Neural cell (in vitro differentiated cells): Measurements from ENCODE around the gene AP3D1. TPM values are rescaled to one million over a fixed set of nuclear protein-coding genes. Genes with fewer than 3 reads are reported as not detected.

ENCODE experiments used
- H2AFZ ChIP-seq: fragments of 200-600, 300-800 bp; sonication (generic), shearing (Covaris generic); 2 replicates; pipeline ENCODE4 v1.6.0; 2014; ENCODE audit warnings: low read depth, mild to moderate bottlenecking, antibody characterized with exemption, low read length, moderate library complexity
- H3F3A ChIP-seq: fragments of 200-600 bp; shearing (Covaris generic); 2 replicates; pipeline ENCODE4 v1.6.1; 2016; ENCODE audit warnings: mild to moderate bottlenecking, moderate library complexity, mixed read lengths, antibody characterized with exemption, low read length; ENCODE audit not compliant: insufficient read depth, poor library complexity, severe bottlenecking
- H3K27ac ChIP-seq: fragments of 200-600, 300-800 bp; sonication (generic), shearing (Covaris generic); 2 replicates; pipeline ENCODE4 v1.5.1; 2014; ENCODE audit warnings: mild to moderate bottlenecking, low read length, moderate library complexity
- H3K27me3 ChIP-seq: fragments of 300-800, 200-600 bp; sonication (generic), shearing (Covaris generic); 2 replicates; pipeline ENCODE4 v1.6.0; 2014; ENCODE audit warnings: mild to moderate bottlenecking, low read depth, low read length, moderate library complexity; ENCODE audit not compliant: insufficient read depth
- H3K36me3 ChIP-seq: fragments of 300-800, 200-600 bp; sonication (generic), shearing (Covaris generic); 2 replicates; pipeline ENCODE4 v1.5.1; 2014; ENCODE audit warnings: mild to moderate bottlenecking, antibody characterized with exemption, low read length, moderate library complexity; ENCODE audit not compliant: insufficient read depth
- H3K4me2 ChIP-seq: fragments of 300-800, 200-600 bp; sonication (generic), shearing (Covaris generic); 2 replicates; pipeline ENCODE4 v1.6.0; 2014; ENCODE audit warnings: mild to moderate bottlenecking, low read length
- H3K4me3 ChIP-seq: fragments of 300-800, 200-600 bp; sonication (generic), shearing (Covaris generic); 2 replicates; pipeline ENCODE4 v1.5.1; 2014; ENCODE audit warnings: mild to moderate bottlenecking, low read length, moderate library complexity
- H3K79me2 ChIP-seq: fragments of 200-600 bp; shearing (Covaris generic); replicated peaks from 2 replicates; pipeline ENCODE4 v1.6.0; 2014; ENCODE audit warnings: mild to moderate bottlenecking, low read length, moderate library complexity; ENCODE audit not compliant: insufficient read depth
- H3K9ac ChIP-seq: fragments of 300-800, 200-600 bp; sonication (generic), shearing (Covaris generic); 2 replicates; pipeline ENCODE4 v1.6.1; 2016; ENCODE audit warnings: mild to moderate bottlenecking, low read length, mixed read lengths
- H3K9me2 ChIP-seq: fragments of 200-600 bp; shearing (Covaris generic); 2 replicates; pipeline ENCODE4 v1.6.1; 2016; ENCODE audit warnings: mild to moderate bottlenecking, low read length, mixed read lengths; ENCODE audit not compliant: insufficient read depth
- H3K9me3 ChIP-seq: fragments of 200-600, 300-800 bp; sonication (generic), shearing (Covaris generic); 2 replicates; pipeline ENCODE4 v1.6.1; 2016; ENCODE audit warnings: mild to moderate bottlenecking, mixed run types, low read length, moderate library complexity, mixed read lengths
- H4K20me1 ChIP-seq: fragments of 200-600 bp; shearing (Covaris generic); 2 replicates; pipeline ENCODE4 v1.6.1; 2016; ENCODE audit warnings: mild to moderate bottlenecking, mixed run types; ENCODE audit not compliant: insufficient read depth
- EP300 ChIP-seq: fragments of 450-650 bp; conservative IDR thresholded peaks from 2 replicates; pipeline ENCODE4 v1.6.1; 2014; ENCODE audit warnings: antibody characterized with exemption, mild to moderate bottlenecking, moderate library complexity; ENCODE audit not compliant: poor library complexity, severe bottlenecking
- EZH2 ChIP-seq: fragments of 200-600, 300-800 bp; shearing (Covaris generic), sonication (generic); IDR thresholded peaks from 2 replicates; pipeline ENCODE4 v1.6.1; 2014; ENCODE audit warnings: antibody characterized with exemption, low read length, borderline replicate concordance, mild to moderate bottlenecking; ENCODE audit not compliant: insufficient read depth, poor library complexity, severe bottlenecking
- MXI1 ChIP-seq: fragments of 450-650 bp; conservative IDR thresholded peaks from 2 replicates; pipeline ENCODE4 v1.6.1; 2014; ENCODE audit warnings: antibody characterized with exemption, mild to moderate bottlenecking; ENCODE audit not compliant: poor library complexity, severe bottlenecking
- POLR2AphosphoS5 ChIP-seq: IDR thresholded peaks from 2 replicates; pipeline ENCODE4 v1.6.1; 2012
- RAD21 ChIP-seq: fragments of 450-650 bp; conservative IDR thresholded peaks from 2 replicates; pipeline ENCODE4 v1.6.1; 2014; ENCODE audit warnings: antibody characterized with exemption, mild to moderate bottlenecking, moderate library complexity
- SMC3 ChIP-seq: fragments of 450-650 bp; conservative IDR thresholded peaks from 2 replicates; pipeline ENCODE4 v1.6.1; 2014; ENCODE audit warnings: antibody characterized with exemption, mild to moderate bottlenecking, moderate library complexity; ENCODE audit not compliant: poor library complexity
- TAF1 ChIP-seq: IDR thresholded peaks from 2 replicates; pipeline ENCODE4 v1.6.1; 2012; ENCODE audit warnings: low read depth
- polyA plus RNA-seq: library from polyadenylated mRNA; depleted of rRNA; stranded (reverse); fragments of >200 nt; gene quantifications from 2 replicates; pipeline ENCODE4 v1.2.3, GENCODE V29; 2014
- TF ChIP-seq, protein P1 (sequence below): IDR thresholded peaks from 2 replicates; pipeline ENCODE4 v1.6.1; 2012; ENCODE audit warnings: borderline replicate concordance
- TF ChIP-seq, protein P2 (sequence below): fragments of 450-650 bp; IDR thresholded peaks from 2 replicates; pipeline ENCODE4 v1.5.1; 2014; ENCODE audit warnings: antibody characterized with exemption, mild to moderate bottlenecking, moderate library complexity; ENCODE audit not compliant: poor library complexity, severe bottlenecking

AP3D1 gene
- polyA plus RNA-seq, 1 donor from 2014 or later = 60.7 TPM

DNA sequence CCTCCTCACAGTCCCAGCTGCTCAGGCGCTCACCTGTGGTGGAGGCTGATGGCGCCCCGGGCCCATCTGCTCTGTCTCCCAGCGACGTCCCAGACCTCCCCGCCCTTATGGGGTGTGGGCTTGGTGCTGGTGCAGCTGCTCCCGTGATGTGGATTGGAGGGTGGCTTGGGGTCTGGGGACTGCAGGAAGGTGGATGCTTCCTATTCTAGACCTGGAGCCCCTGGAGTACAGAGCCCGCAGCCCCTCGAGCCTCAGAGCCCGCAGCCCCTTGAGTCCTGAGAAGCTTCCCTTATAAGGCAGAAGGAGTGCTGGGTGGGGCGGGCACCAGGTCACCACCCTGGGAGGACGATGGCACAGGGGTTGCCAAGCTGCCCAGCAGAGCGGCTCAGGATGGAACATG, 44.0 kb upstream of the AP3D1 start:
- TF ChIP-seq TAF1 (no peak), MXI1 (no peak), EZH2 (no peak), EP300 (no peak), SMC3 (no peak), POLR2AphosphoS5 (no peak), RAD21 (no peak)
- TF ChIP-seq, protein P1, sequence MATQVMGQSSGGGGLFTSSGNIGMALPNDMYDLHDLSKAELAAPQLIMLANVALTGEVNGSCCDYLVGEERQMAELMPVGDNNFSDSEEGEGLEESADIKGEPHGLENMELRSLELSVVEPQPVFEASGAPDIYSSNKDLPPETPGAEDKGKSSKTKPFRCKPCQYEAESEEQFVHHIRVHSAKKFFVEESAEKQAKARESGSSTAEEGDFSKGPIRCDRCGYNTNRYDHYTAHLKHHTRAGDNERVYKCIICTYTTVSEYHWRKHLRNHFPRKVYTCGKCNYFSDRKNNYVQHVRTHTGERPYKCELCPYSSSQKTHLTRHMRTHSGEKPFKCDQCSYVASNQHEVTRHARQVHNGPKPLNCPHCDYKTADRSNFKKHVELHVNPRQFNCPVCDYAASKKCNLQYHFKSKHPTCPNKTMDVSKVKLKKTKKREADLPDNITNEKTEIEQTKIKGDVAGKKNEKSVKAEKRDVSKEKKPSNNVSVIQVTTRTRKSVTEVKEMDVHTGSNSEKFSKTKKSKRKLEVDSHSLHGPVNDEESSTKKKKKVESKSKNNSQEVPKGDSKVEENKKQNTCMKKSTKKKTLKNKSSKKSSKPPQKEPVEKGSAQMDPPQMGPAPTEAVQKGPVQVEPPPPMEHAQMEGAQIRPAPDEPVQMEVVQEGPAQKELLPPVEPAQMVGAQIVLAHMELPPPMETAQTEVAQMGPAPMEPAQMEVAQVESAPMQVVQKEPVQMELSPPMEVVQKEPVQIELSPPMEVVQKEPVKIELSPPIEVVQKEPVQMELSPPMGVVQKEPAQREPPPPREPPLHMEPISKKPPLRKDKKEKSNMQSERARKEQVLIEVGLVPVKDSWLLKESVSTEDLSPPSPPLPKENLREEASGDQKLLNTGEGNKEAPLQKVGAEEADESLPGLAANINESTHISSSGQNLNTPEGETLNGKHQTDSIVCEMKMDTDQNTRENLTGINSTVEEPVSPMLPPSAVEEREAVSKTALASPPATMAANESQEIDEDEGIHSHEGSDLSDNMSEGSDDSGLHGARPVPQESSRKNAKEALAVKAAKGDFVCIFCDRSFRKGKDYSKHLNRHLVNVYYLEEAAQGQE = no peak
- TF ChIP-seq, protein P2, sequence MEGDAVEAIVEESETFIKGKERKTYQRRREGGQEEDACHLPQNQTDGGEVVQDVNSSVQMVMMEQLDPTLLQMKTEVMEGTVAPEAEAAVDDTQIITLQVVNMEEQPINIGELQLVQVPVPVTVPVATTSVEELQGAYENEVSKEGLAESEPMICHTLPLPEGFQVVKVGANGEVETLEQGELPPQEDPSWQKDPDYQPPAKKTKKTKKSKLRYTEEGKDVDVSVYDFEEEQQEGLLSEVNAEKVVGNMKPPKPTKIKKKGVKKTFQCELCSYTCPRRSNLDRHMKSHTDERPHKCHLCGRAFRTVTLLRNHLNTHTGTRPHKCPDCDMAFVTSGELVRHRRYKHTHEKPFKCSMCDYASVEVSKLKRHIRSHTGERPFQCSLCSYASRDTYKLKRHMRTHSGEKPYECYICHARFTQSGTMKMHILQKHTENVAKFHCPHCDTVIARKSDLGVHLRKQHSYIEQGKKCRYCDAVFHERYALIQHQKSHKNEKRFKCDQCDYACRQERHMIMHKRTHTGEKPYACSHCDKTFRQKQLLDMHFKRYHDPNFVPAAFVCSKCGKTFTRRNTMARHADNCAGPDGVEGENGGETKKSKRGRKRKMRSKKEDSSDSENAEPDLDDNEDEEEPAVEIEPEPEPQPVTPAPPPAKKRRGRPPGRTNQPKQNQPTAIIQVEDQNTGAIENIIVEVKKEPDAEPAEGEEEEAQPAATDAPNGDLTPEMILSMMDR = no peak
- peaks cover 3% of the 10 kb centered on the region for H3K79me2 ChIP-seq

DNA sequence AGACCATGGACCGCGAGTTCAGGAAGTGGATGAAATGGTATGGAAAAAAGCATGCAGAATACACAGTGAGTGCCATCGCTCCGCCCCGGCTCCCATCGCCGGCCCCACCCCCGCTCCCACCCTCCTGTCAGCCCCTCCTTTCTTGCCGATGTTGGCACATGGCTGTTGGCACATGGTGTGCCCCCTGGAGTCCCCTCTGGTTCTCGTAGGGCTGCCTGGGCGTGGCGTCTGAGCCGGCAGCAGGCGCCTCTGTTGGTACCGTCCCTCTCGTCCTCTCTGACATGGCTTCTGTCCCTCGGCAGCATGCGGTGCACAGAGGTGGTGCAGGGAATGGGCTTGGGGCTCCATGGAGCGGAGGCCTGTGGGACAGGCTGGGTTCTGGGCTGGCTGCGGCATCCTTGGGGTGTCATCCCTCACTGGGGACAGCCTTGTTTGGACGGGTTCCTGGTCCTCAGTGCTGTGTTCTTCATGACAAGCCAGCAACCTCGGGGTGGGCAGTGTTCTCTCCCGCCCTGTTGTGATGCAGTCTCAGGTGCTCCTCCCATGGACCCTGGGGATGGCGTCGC, 43.2 kb upstream of the AP3D1 start:
- Histone ChIP-seq H3K36me3 (no peaks in the 10 kb centered on the region), H3K27me3 (no peaks in the 10 kb centered on the region), H3F3A (no peaks in the 10 kb centered on the region), H3K4me3 (no peak overlapping the region), H3K4me2 (no peak overlapping the region), H3K9me2 (no peaks in the 10 kb centered on the region), H2AFZ (no peak overlapping the region), H3K79me2 (peaks cover 3% of the 10 kb centered on the region), H4K20me1 (no peaks in the 10 kb centered on the region), H3K9ac (no peak overlapping the region), H3K27ac (no peak overlapping the region), H3K9me3 (no peaks in the 10 kb centered on the region)
- no peak for TF ChIP-seq SMC3
- no peak for TF ChIP-seq MXI1
- TF ChIP-seq, protein P2 = no peak
- no peak for TF ChIP-seq RAD21
- no peak for TF ChIP-seq TAF1
- TF ChIP-seq POLR2AphosphoS5 = no peak
- TF ChIP-seq, protein P1 = no peak

More for the DNA sequence above, 44.0 kb upstream of the AP3D1 start:
- Histone ChIP-seq H3K9ac (no peak overlapping the region), H3K36me3 (no peaks in the 10 kb centered on the region), H3K4me2 (no peak overlapping the region), H3K27ac (no peak overlapping the region), H3F3A (no peaks in the 10 kb centered on the region), H3K4me3 (no peak overlapping the region), H2AFZ (no peak overlapping the region), H3K27me3 (no peaks in the 10 kb centered on the region), H3K9me3 (no peaks in the 10 kb centered on the region), H3K9me2 (no peaks in the 10 kb centered on the region), H4K20me1 (no peaks in the 10 kb centered on the region)
